K562 (cell line): Measurements from ENCODE around the gene LBHD1. TPM values are rescaled to one million over a fixed set of nuclear protein-coding genes. Genes with fewer than 3 reads are reported as not detected.
A peak's percentile ranks its signal among the peaks of the same experiment; 100 is the strongest.

Experiments
- AFF1 ChIP-seq, 2 experiments: fragments of 450-650 bp; IDR thresholded peaks; 2 replicates each; pipeline ENCODE4 v1.6.1; 2018; ENCODE audit warnings: mild to moderate bottlenecking in 2 of 2, low read depth in 1 of 2; ENCODE audit not compliant: partially characterized antibody in 2 of 2
- KDM1A ChIP-seq, 2 experiments: fragments of 450-650 bp; IDR thresholded peaks; 2 replicates each; pipeline ENCODE4 v1.6.1; 2016; ENCODE audit warnings: mild to moderate bottlenecking in 2 of 2
- MAFF ChIP-seq: IDR thresholded peaks from 2 replicates; pipeline ENCODE4 v1.6.1; 2012; ENCODE audit warnings: low read length, improper control_type of control experiment
- MLLT1 ChIP-seq, 2 experiments: fragments of 450-650 bp; IDR thresholded peaks; 2 replicates each; pipeline ENCODE4 v1.6.1; 2016
- SMARCC2 ChIP-seq: fragments of 450-650 bp; IDR thresholded peaks from 2 replicates; pipeline ENCODE4 v1.6.1; 2017; ENCODE audit warnings: antibody characterized with exemption, moderate library complexity, mild to moderate bottlenecking, low read depth
- TGIF2 ChIP-seq: sonication (generic); formaldehyde crosslinking; IDR thresholded peaks from 2 replicates; pipeline ENCODE4 v1.8.1; 2022; ENCODE audit warnings: mild to moderate bottlenecking, missing genetic modification reagents, moderate library complexity
- THRA ChIP-seq: fragments of 450-650 bp; IDR thresholded peaks from 2 replicates; pipeline ENCODE4 v1.6.1; 2017; ENCODE audit warnings: mild to moderate bottlenecking, moderate library complexity
- ZBTB40 ChIP-seq, 2 experiments: fragments of 450-650 bp in 1 of 2; sonication (generic) in 1 of 2; formaldehyde crosslinking in 1 of 2; IDR thresholded peaks; 2 replicates each; pipeline versions ENCODE4 v1.7.1 to v1.9.0; 2016 to 2022; ENCODE audit warnings: inconsistent platforms in 1 of 2, mild to moderate bottlenecking in 1 of 2, missing genetic modification reagents in 1 of 2
- ZC3H8 ChIP-seq: fragments of 450-650 bp; IDR thresholded peaks from 2 replicates; pipeline ENCODE4 v1.6.1; 2017
- ZKSCAN8 ChIP-seq: fragments of 200-800 bp; sonication (Bioruptor generic); IDR thresholded peaks from 2 replicates; pipeline ENCODE4 v1.6.1; 2016; ENCODE audit warnings: missing genetic modification characterization, missing compliant biosample characterization
- ZNF551 ChIP-seq: fragments of 250-450 bp; sonication (Bioruptor Pico); IDR thresholded peaks from 2 replicates; pipeline ENCODE4 v1.5.0; 2021; ENCODE audit warnings: mild to moderate bottlenecking, moderate library complexity
- polyA plus RNA-seq, 8 experiments: library from polyadenylated mRNA; depleted of rRNA in 4 of 8; stranded (reverse) in 5 of 8; unstranded in 3 of 8; fragments of >200 nt; fragmentation: Nextera tagmentation in 2 of 8; fragmentation: Illumina TruSeq in 1 of 8; extraction: Ambion mirVana in 2 of 8; extraction: Trizol in 1 of 8; gene quantifications; 2 replicates each; pipeline versions ENCODE4 v1.2.1 to v1.2.3, GENCODE V29; 2011 to 2014; ENCODE audit warnings: inconsistent platforms in 1 of 8, missing spikeins in 1 of 8
- total RNA-seq, 7 experiments: library from RNA; depleted of rRNA in 6 of 7; stranded (reverse); fragments of >200 nt in 6 of 7; fragmentation: Illumina TruSeq in 2 of 7; extraction: Trizol in 2 of 7; gene quantifications; 2 replicates each; pipeline versions ENCODE4 v1.2.1 to v1.2.3, GENCODE V29; 2011 to 2021; ENCODE audit warnings: low replicate concordance in 1 of 7

LBHD1 gene
- total and polyA plus RNA-seq, 9 of the 15 experiments (the other 6 are each of a cell fraction or from before 2014, with no cell fraction given): 2.6 to 28.0 (median 12.5) TPM

GRCh38 chr11:62709247-62710000 lies 37.4 kb upstream of the LBHD1 start (continued):
- TF ChIP-seq ZBTB40 (IDR thresholded peaks at IDR 0.05) (no peak), ZBTB40 (CRISPR knock-in tag; IDR thresholded peaks at IDR 0.05) (no peak), KDM1A (IDR thresholded peaks at IDR 0.05) (no peak), ZKSCAN8 (CRISPR knock-in tag) (no peak), ZNF551 (CRISPR knock-in tag) (no peak), THRA (no peak), SMARCC2 (no peak), MLLT1 (IDR thresholded peaks at IDR 0.05) (peak in 1 of 2 experiments; percentile 90; a peak in 2 of 4 replicates), TGIF2 (CRISPR knock-in tag) (no peak), ZC3H8 (no peak), AFF1 (IDR thresholded peaks at IDR 0.05; ENCODE audit: low read depth in 1 of 2, partially characterized antibody in 2 of 2) (no peak), MAFF (no peak)
